ENCODE measurements around the gene TGFBR3.
A peak's percentile ranks its signal among the peaks of the same experiment; 100 is the strongest.

Gene TGFBR3

DNA sequence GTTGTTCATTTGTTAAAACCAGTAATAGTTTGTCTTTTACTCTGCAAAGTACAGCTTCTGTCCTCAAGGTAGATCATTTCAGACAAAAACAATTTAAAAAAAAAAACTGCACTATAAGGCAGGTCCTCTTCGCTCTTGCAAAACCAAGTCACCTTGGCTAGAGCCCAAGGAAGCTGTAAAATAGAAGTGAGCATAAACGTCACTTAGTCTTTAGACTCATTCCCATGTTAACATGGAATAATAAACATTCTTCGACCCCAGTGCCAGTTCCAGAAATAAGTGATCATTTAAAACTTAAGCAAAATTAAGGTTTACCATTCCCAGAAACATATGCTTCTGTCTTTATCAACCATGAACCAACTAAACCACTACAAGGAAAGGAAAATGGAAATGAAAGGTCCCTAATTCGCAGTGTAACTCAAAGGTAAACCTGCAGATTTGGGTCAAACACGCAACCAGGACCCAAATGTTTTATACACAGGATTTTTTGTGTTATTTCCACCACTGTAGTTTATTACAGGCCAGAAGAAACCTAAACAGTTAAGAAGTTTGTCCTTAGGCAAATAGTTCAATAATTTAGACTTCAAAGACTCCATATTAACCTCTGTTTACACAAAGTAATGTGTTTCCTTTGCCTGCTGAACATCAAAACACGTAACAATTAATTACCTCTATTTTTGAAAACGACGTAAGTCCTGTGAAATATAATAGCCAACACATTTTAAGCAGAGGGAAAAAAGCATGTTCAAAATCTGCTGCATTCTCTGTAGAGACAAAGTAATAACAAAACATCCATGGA is 54.6 kb downstream of the TGFBR3 start:
- TF ChIP-seq TAF1 (IDR thresholded peaks at IDR 0.05; ENCODE audit: borderline replicate concordance, insufficient read depth, low read length) (no peak), SIN3A (IDR thresholded peaks at IDR 0.05; ENCODE audit: borderline replicate concordance, insufficient read depth, low read length) (no peak), POLR2AphosphoS5 (IDR thresholded peaks at IDR 0.05; ENCODE audit: low read depth, low read length) (no peak), REST (IDR thresholded peaks at IDR 0.05; ENCODE audit: insufficient read depth in 1 of 2, low read depth in 2 of 2, low read length in 2 of 2) (no peak), FOXP2 (optimal IDR thresholded peaks at IDR 0.05; ENCODE audit: borderline replicate concordance, extremely low read depth, extremely low read length, insufficient read depth) (no peak)

DNA sequence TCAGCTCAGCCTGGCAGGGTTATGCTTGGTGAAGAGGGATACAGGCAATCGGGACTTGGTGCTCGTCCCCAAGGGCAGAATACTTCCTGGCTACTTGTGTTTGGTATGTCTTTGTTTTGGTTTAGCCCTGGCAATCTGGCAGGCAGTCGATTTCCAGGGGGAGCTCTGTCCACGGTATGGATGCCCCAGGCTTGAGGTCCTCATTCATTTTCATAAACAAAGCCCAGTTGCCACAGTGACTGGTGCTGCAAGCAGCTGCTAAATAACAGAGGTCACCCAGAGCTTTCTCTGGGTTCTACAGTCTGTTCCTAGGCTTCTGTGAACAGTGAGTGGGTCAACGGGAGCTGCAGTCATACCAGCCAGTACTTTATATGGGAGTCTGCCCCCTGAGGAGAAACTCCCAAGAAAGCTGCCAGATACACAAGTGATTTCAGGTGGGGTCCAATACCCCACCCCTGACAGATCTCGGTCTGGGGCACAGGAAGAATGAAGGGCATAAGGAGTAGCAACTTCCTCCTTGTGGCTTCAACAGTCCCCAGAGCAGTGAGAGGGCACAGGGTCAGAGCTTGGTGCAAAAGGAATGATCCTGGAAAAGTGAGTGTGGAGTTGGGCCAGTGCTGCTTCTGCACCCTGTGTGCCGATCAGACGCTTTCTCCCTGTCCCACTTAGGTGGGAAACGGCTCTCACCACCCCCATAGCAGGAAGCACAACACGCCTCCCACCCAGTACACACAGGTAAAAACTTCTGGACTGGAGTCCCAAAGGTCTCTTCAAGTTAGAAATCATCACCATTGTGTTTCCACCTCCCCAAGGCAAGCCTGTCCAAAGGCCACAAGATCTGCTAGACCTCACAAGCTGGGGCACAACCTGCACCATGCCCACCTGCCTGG is 55.5 kb downstream of the TGFBR3 start:
- peak; percentile 56; the same call in 1 of the 2 replicates for TF ChIP-seq SIN3A (IDR thresholded peaks at IDR 0.05; ENCODE audit: borderline replicate concordance, insufficient read depth, low read length)
- no peak for TF ChIP-seq TAF1 (IDR thresholded peaks at IDR 0.05; ENCODE audit: borderline replicate concordance, insufficient read depth, low read length)
- TF ChIP-seq REST (IDR thresholded peaks at IDR 0.05; ENCODE audit: insufficient read depth in 1 of 2, low read depth in 2 of 2, low read length in 2 of 2): peak in 1 of 2 experiments; percentile 82; a peak in 2 of 4 replicates

DNA sequence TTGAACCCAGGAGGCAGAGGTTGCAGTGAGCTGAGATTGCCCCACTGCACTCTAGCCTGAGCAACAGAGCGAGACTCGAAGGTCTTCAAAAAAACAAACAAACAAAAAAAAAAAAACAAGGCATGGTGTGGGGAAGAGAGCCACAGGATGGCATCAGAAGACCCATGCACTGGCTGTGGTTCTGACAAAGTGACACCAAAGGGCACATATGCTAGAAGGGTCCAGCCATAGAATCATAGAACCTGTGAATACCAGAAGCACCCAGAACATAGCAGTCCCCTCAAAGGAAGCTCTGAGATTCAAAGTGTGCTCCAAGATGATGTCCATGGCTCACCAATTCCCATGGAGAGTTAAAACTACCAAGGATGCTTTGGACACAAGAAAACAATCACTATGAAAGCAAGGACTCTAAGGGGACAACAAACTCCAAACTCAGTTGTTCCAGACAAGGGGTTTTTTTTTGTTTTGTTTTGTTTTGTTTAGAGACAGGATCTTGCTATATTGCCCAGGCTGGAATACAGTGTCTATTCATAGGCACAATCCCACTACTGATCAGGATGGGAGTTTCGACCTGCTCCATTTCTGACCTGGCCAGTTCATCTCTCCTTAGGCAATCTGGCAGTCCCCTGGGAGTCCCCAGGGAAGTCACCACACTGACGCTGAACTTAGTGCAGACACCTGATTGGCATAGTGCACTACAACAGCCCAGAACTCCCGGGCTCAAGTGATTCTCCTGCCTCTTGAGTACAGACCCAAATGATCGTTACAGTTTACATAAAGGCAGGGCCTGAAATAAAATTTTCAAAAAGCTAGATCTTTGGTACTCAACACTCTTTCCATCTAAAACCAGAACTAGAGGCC is 56.4 kb downstream of the TGFBR3 start:
- TF ChIP-seq POLR2AphosphoS5 (IDR thresholded peaks at IDR 0.05; ENCODE audit: low read depth, low read length) (no peak), SIN3A (IDR thresholded peaks at IDR 0.05; ENCODE audit: borderline replicate concordance, insufficient read depth, low read length) (no peak), FOXP2 (optimal IDR thresholded peaks at IDR 0.05; ENCODE audit: borderline replicate concordance, extremely low read depth, extremely low read length, insufficient read depth) (no peak), TAF1 (IDR thresholded peaks at IDR 0.05; ENCODE audit: borderline replicate concordance, insufficient read depth, low read length) (no peak), REST (IDR thresholded peaks at IDR 0.05; ENCODE audit: insufficient read depth in 1 of 2, low read depth in 2 of 2, low read length in 2 of 2) (no peak)

DNA sequence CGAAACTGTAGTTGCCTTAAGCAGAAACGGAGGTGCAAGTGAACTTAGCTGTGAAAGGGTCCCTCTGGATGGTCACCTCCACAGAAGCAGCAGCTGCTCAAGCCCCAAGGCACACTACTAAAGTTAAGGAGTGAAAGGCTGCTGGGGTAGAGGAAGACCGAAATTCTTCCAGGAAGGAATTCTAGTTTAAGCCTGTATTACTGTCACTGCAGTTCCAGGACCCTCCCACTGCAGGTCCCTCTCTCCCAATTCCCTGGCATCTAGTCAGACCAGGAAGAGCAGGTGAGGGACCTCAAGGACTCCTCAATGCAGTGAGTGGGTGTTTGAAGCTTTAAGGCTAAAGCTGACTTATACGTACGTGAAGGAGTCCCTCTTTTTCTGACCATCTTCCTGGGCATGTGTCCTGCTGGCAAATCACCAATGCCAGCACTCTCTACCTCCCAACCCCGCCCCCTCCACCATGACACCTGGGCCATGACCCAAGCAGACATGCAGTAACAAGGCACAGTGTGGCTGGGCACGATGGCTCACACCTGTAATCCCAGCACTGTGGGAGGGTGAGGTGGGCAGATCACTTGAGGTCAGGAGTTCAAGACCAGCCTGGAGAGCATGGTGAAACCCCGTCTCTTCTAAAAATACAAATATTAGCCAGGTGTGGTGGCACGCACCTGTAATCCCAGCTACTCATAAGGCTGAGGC is 57.2 kb downstream of the TGFBR3 start:
- TF ChIP-seq SIN3A (IDR thresholded peaks at IDR 0.05; ENCODE audit: borderline replicate concordance, insufficient read depth, low read length) (no peak), FOXP2 (optimal IDR thresholded peaks at IDR 0.05; ENCODE audit: borderline replicate concordance, extremely low read depth, extremely low read length, insufficient read depth) (no peak), POLR2AphosphoS5 (IDR thresholded peaks at IDR 0.05; ENCODE audit: low read depth, low read length) (no peak), REST (IDR thresholded peaks at IDR 0.05; ENCODE audit: insufficient read depth in 1 of 2, low read depth in 2 of 2, low read length in 2 of 2) (no peak), TAF1 (IDR thresholded peaks at IDR 0.05; ENCODE audit: borderline replicate concordance, insufficient read depth, low read length) (no peak)
